PC-9 (cell line): ENCODE data around the gene RAB4B. TPM values are rescaled to one million over a fixed set of nuclear protein-coding genes. Genes with fewer than 3 reads are reported as not detected.
A peak's percentile ranks its signal among the peaks of the same experiment; 100 is the strongest.

Experiments
- BruUV-seq: library from RNA; stranded (reverse); fragments of 400-500 nt; replicated peaks from 2 replicates; lab custom pipeline; 2021; lab: Mats Ljungman, UMichigan
- CTCF ChIA-PET: fragments of 300-600 bp; sonication (Branson Sonifier 250); formaldehyde crosslinking; loops from one replicate; lab custom pipeline; 2022; ENCODE audit warnings: antibody characterized with exemption; lab: Charles Lee
- POLR2A ChIA-PET: fragments of 300-600 bp; sonication (Branson Sonifier 250); formaldehyde crosslinking; loops from one replicate; lab custom pipeline; 2022; ENCODE audit warnings: antibody characterized with exemption; ENCODE audit not compliant: unreplicated experiment; lab: Charles Lee
- DNase-seq, 2 experiments: peaks; one replicate each; pipeline versions ENCODE4 v3.0.0 to v3.0.0-alpha.2; 2015 to 2022; ENCODE audit warnings: mixed read lengths in 1 of 2
- H2AFZ ChIP-seq: fragments of 200-600 bp; sonication (generic); 2 replicates; pipeline ENCODE4 v1.8.1; 2017; ENCODE audit warnings: antibody characterized with exemption
- H3F3A ChIP-seq: fragments of 200-600 bp; sonication (generic); 2 replicates; pipeline ENCODE4 v1.8.1; 2017; ENCODE audit warnings: antibody characterized with exemption, mild to moderate bottlenecking, low read depth; ENCODE audit not compliant: insufficient read depth
- H3K27ac ChIP-seq: fragments of 200-600 bp; sonication (generic); 2 replicates; pipeline ENCODE4 v1.6.1; 2016; ENCODE audit warnings: mixed run types
- H3K27me3 ChIP-seq: fragments of 200-600 bp; sonication (generic); 2 replicates; pipeline ENCODE4 v1.6.1; 2016; ENCODE audit warnings: low read depth, mixed run types; ENCODE audit not compliant: insufficient read depth
- H3K36me3 ChIP-seq: fragments of 200-600 bp; sonication (generic); 2 replicates; pipeline ENCODE4 v1.6.1; 2016; ENCODE audit warnings: low read depth, mixed run types
- H3K4me1 ChIP-seq: fragments of 200-600 bp; sonication (generic); replicated peaks from 2 replicates; pipeline ENCODE4 v1.6.1; 2016; ENCODE audit warnings: mixed run types; ENCODE audit not compliant: insufficient read depth
- H3K4me2 ChIP-seq: fragments of 200-600 bp; sonication (generic); 2 replicates; pipeline ENCODE4 v1.6.1; 2017; ENCODE audit warnings: mixed run types
- H3K4me3 ChIP-seq: fragments of 200-600 bp; sonication (generic); 2 replicates; pipeline ENCODE4 v1.6.1; 2016; ENCODE audit warnings: mixed run types
- H3K79me2 ChIP-seq: fragments of 200-600 bp; sonication (generic); 2 replicates; pipeline ENCODE4 v1.6.1; 2017; ENCODE audit warnings: low read depth, mixed run types
- H3K9me2 ChIP-seq: fragments of 200-600 bp; sonication (generic); 2 replicates; pipeline ENCODE4 v1.8.1; 2017; ENCODE audit warnings: mild to moderate bottlenecking; ENCODE audit not compliant: insufficient read depth
- H3K9me3 ChIP-seq: fragments of 200-600 bp; sonication (generic); 2 replicates; pipeline ENCODE4 v1.8.1; 2016; ENCODE audit warnings: low read depth; ENCODE audit not compliant: insufficient read depth
- H4K20me1 ChIP-seq: fragments of 200-600 bp; sonication (generic); 2 replicates; pipeline ENCODE4 v1.8.1; 2017; ENCODE audit not compliant: insufficient read depth
- CTCF ChIP-seq: fragments of 200-600 bp; sonication (generic); conservative IDR thresholded peaks from 2 replicates; pipeline ENCODE4 v1.6.1; 2017; ENCODE audit warnings: mixed run types, antibody characterized with exemption, mild to moderate bottlenecking, moderate library complexity
- EZH2 ChIP-seq: fragments of 200-600 bp; sonication (generic); IDR thresholded peaks from 2 replicates; pipeline ENCODE4 v1.8.0; 2017; ENCODE audit warnings: antibody characterized with exemption, low read depth
- intact Hi-C: fragments of 100-400 bp; cut with micrococcal nuclease; formaldehyde crosslinking; loops from one replicate; pipeline ENCODE4 v1.10.0; 2022; ENCODE audit not compliant: unreplicated experiment
- total RNA-seq: library from RNA; stranded (reverse); gene quantifications from 2 replicates; pipeline ENCODE4 v1.2.3, GENCODE V29; 2021

Gene RAB4B
- total RNA-seq, 1 experiment from 2014 or later: 22.2 TPM

GRCh38 chr19:40798683-40799557 lies 20.9 kb downstream of the RAB4B start, which contains the start of gene EGLN2:
EGLN2 (plus strand) TSS chr19:40799191; CDS start chr19:40800573, 1,382 bp downstream.
- intact Hi-C loops: loop anchor here (1.0 to 2.0 kb wide), 4 partner anchors 21 to 136 kb away; partner anchors contain the start of genes ACTMAP, RAB4B and SNRPA
- POLR2A ChIA-PET: interaction anchor here (0.6 to 1.2 kb wide), 4 partner anchors 20 to 450 kb away, joined by 3 to 9 read pairs (median 4); partner anchors contain the start of genes C19orf47 and PLD3
- peaks cover 32% of the 10 kb centered on the region for H4K20me1 ChIP-seq
- peak within 1 kb of the TSS; percentile 11; the same call in 1 of the 2 replicates for H3K27ac ChIP-seq
- peaks cover 42% of the 10 kb centered on the region for H3K79me2 ChIP-seq
- H3K27me3 ChIP-seq: no peaks in the 10 kb centered on the region
- peaks cover 32% of the 10 kb centered on the region for H3K4me1 ChIP-seq
- CTCF ChIA-PET: interaction anchor here (0.6 to 1.3 kb wide), 2 partner anchors 21 to 85 kb away, joined by 3 to 11 read pairs; partner anchors contain the start of gene RAB4B
- H3K9me3 ChIP-seq: no peaks in the 10 kb centered on the region
- H2AFZ ChIP-seq: peak within 1 kb of the TSS; percentile 75
- DNase-seq: peak; percentile 95 to 100
- H3K36me3 ChIP-seq: peaks cover 3% of the 10 kb centered on the region; the same call in 1 of the 2 replicates
- peak within 1 kb of the TSS; percentile 95 for H3K4me3 ChIP-seq
- no peak for TF ChIP-seq CTCF
- TF ChIP-seq EZH2: no peak
- peak within 1 kb of the TSS; percentile 98 for H3K4me2 ChIP-seq
- no TSS peak for BruUV-seq
- peaks cover 5% of the 10 kb centered on the region; the same call in 1 of the 2 replicates for H3F3A ChIP-seq
- no peaks in the 10 kb centered on the region for H3K9me2 ChIP-seq

- CTCF ChIA-PET: interaction anchor here (0.7 kb wide), 1 partner anchor 67 kb away, joined by 6 read pairs; no protein-coding TSS in a partner anchor
- Histone ChIP-seq H2AFZ (0 out of 2 replicates have a peak overlapping the region, but pooled peaks have one; percentile 52), H3K4me1 (peaks cover 32% of the 10 kb centered on the region), H3K79me2 (peaks cover 49% of the 10 kb centered on the region), H3K36me3 (peaks cover 3% of the 10 kb centered on the region; the same call in 1 of the 2 replicates), H3K9me2 (no peaks in the 10 kb centered on the region), H3F3A (peaks cover 5% of the 10 kb centered on the region; the same call in 1 of the 2 replicates), H4K20me1 (peaks cover 40% of the 10 kb centered on the region), H3K4me3 (peak overlapping the region; percentile 95), H3K27ac (no peak overlapping the region), H3K9me3 (no peaks in the 10 kb centered on the region), H3K4me2 (peak overlapping the region; percentile 98), H3K27me3 (no peaks in the 10 kb centered on the region)
- no TSS peak for BruUV-seq
- POLR2A ChIA-PET: interaction anchor here (1.2 kb wide), 1 partner anchor 21 kb away, joined by 4 read pairs; no protein-coding TSS in a partner anchor
- intact Hi-C loops: loop anchor here (1.0 to 2.0 kb wide), 2 partner anchors 49 to 84 kb away; partner anchors contain the start of genes ACTMAP and SNRPA
- TF ChIP-seq CTCF: no peak
- TF ChIP-seq EZH2: no peak
- peak in 1 of 2 experiments; percentile 28 for DNase-seq
Observed at GRCh38 chr19:40799558-40800338, 21.7 kb downstream of the RAB4B start.
